Activated CD4-positive, alpha-beta memory T cell treated with anti-CD3 and anti-CD28 coated beads for 36 hours (primary cell): ENCODE measurements around the gene LBHD2. TPM values are rescaled to one million over a fixed set of nuclear protein-coding genes. Genes with fewer than 3 reads are reported as not detected.

Experiments
- CTCF ChIA-PET: fragments of 350-600 bp; sonication (Branson Sonifier 250); formaldehyde crosslinking; loops from one replicate; lab custom pipeline; 2021; ENCODE audit warnings: antibody characterized with exemption, inconsistent platforms; lab: Charles Lee
- POLR2A ChIA-PET: fragments of 350-600 bp; sonication (Branson Sonifier 250); formaldehyde crosslinking; loops from one replicate; lab custom pipeline; 2021; ENCODE audit warnings: antibody characterized with exemption; lab: Charles Lee
- DNase-seq: peaks from one replicate; pipeline ENCODE4 v3.0.0-alpha.2; 2020
- H3K27ac Mint-ChIP-seq: one replicate; pipeline ENCODE4 v1.8.0; 2021; ENCODE audit warnings: mixed read lengths
- H3K27me3 Mint-ChIP-seq: one replicate; pipeline ENCODE4 v1.8.0; 2021; ENCODE audit warnings: mixed read lengths
- H3K36me3 Mint-ChIP-seq: one replicate; pipeline ENCODE4 v1.8.0; 2021; ENCODE audit warnings: mixed read lengths
- H3K4me1 Mint-ChIP-seq: one replicate; pipeline ENCODE4 v1.8.0; 2021; ENCODE audit warnings: low read depth, mixed read lengths
- H3K4me3 Mint-ChIP-seq: one replicate; pipeline ENCODE4 v1.8.0; 2021; ENCODE audit warnings: mild to moderate bottlenecking, mixed read lengths
- H3K9me3 Mint-ChIP-seq: one replicate; pipeline ENCODE4 v1.8.0; 2021; ENCODE audit warnings: mixed read lengths
- intact Hi-C: fragments of 100-400 bp; cut with micrococcal nuclease; formaldehyde crosslinking; loops from one replicate; pipeline ENCODE4 v1.15.1; 2023
- total RNA-seq, 2 experiments: library from RNA; stranded (reverse); gene quantifications; one replicate each; pipeline ENCODE4 v1.2.3, GENCODE V29; 2021

LBHD2 gene
- total RNA-seq, 2 experiments from 2014 or later = not detected

DNA sequence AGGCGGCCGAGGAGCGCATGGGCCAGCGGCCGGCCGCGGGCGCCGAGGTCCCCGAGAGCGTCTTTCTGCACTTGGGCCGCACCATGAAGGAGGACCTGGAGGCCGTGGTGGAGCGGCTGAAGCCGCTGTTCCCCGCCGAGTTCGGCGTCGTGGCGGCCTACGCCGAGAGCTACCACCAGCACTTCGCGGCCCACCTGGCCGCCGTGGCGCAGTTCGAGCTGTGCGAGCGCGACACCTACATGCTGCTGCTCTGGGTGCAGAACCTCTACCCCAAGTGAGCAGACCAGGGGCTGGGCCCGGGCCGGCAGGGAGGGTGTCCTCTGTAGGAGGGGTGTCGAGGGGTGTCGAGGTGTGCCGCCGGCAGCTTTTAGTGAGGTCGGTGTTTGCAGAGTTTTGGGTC, 43.3 kb downstream of the LBHD2 start:
- ChIA-PET CTCF (interaction anchor here (0.7 kb wide), 1 partner anchor 23 kb away, joined by 4 read pairs; no protein-coding TSS in a partner anchor), POLR2A (no interaction called here)
- Mint-ChIP-seq H3K4me1 (peaks cover 2% of the 10 kb centered on the region), H3K9me3 (no peaks in the 10 kb centered on the region), H3K36me3 (no peaks in the 10 kb centered on the region), H3K27ac (no peak overlapping the region), H3K4me3 (no peak overlapping the region), H3K27me3 (peaks cover 11% of the 10 kb centered on the region)
- intact Hi-C loops = no loop called here
- DNase-seq = no peak

DNA sequence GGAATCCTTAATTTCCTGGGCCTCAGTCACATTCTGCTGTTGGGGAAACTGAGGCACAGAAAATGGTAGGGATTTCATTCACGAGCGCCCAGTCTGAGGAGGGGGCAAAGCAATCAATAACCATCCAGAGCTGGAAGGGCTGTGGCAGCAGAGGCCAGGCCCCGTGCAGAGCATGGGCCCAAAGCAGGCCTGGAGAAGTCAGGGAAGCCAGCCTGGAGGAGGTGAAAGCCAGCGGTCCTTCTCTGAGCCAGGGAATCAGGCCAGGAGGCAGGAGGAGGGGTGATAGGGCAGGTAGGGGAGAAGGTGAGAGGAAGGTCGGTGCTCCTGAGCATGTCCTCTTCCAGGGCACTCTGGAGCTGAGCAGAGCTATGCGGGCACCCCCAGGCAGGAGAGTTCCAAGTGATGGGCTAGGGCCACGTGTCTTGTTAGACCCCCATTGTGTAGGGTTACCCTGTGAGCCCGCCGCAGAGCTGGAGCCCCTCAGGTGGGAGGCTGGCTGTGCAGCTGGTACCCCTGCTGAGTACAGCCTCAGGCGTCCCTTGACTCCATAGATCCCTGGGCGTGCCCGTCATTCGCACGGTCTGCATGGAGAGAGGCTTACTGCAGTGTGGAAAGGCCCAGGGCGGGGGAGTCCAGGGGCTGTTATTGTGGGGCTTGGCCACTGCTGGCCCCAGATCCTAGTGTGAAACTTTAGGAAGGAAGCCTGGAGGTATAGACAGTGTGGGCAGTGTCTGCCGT, 44.0 kb downstream of the LBHD2 start:
- ChIA-PET POLR2A (no interaction called here), CTCF (no interaction called here)
- Mint-ChIP-seq H3K9me3 (no peaks in the 10 kb centered on the region), H3K4me3 (no peak overlapping the region), H3K4me1 (peaks cover 2% of the 10 kb centered on the region), H3K36me3 (no peaks in the 10 kb centered on the region), H3K27ac (no peak overlapping the region), H3K27me3 (peaks cover 11% of the 10 kb centered on the region)
- DNase-seq = no peak
- intact Hi-C loops = no loop called here

DNA sequence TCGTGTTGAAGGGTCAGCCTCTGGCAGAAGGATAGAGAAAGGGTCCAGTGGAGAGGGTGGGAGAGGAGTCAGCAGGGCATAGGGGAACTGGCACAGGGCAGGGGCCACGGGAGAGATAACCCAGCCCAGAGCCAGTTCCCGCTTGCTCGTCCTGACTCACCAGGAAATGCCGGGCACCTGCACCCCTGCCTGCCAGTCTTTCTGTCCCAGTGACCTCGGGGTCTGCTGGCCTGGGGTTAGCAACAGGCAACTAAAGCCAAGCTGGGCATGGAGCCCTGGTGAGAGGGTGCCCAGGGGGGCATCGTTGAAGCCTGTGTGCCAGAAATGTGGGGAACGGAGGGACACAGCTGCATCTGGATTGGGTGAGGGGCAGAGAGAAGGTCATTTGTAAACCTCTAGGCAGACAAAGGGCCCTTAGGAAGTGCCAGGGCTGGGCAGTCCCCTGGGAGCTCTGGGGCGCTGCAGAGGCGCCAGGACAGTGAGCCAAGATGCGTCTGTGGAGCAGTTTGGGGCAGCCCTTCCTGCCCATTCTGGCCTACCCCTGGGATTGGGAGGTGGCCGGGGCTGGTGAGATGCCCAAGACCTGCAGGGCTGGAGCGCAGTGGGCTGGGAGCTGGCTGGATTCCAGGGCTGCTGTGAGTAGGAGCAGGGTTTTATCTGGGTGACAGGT, 44.8 kb downstream of the LBHD2 start:
- H3K27me3 Mint-ChIP-seq = peaks cover 11% of the 10 kb centered on the region
- ChIA-PET POLR2A (no interaction called here), CTCF (interaction anchor here (0.5 to 2.7 kb wide), 2 partner anchors 24 to 56 kb away, joined by 4 to 12 read pairs; no protein-coding TSS in a partner anchor)
- no peak for DNase-seq
- H3K4me1 Mint-ChIP-seq = peaks cover 2% of the 10 kb centered on the region
- no peaks in the 10 kb centered on the region for H3K9me3 Mint-ChIP-seq
- H3K36me3 Mint-ChIP-seq = no peaks in the 10 kb centered on the region
- intact Hi-C loops = no loop called here
- no peak overlapping the region for H3K4me3 Mint-ChIP-seq
- H3K27ac Mint-ChIP-seq = no peak overlapping the region

DNA sequence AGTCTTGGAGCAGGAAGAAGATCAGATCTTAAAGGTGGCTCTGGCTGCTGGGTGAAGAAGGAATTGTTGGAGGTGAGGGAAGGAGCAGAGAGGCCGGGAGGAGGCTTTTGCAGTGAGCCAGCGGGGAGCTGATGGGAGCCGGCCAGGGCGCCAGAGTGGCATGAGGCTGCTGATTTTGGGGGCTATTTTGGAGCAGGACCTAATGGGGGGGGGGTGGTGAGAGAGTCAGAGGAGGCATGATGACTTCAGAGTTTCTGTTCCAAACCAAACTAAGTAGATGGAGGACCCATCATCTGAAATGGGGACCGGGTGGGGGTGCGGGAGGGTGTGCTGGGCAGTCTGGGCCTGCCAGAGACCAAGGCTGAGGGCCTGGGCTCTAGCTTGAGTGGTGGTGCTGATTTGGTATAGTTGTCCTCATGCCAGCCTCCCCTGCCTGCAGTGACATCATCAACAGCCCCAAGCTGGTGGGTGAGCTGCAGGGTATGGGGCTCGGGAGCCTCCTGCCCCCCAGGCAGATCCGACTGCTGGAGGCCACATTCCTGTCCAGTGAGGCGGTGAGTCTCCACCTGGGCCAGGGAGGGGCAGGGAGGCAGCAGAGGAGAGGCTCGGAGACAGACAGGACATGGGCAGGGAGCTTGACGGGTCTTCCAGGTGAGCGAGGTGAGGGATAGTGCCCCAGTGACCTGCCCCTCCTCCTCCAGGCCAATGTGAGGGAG, 45.4 kb downstream of the LBHD2 start:
- Mint-ChIP-seq H3K27ac (no peak overlapping the region), H3K4me1 (no peaks in the 10 kb centered on the region)
- intact Hi-C loops = no loop called here

DNA sequence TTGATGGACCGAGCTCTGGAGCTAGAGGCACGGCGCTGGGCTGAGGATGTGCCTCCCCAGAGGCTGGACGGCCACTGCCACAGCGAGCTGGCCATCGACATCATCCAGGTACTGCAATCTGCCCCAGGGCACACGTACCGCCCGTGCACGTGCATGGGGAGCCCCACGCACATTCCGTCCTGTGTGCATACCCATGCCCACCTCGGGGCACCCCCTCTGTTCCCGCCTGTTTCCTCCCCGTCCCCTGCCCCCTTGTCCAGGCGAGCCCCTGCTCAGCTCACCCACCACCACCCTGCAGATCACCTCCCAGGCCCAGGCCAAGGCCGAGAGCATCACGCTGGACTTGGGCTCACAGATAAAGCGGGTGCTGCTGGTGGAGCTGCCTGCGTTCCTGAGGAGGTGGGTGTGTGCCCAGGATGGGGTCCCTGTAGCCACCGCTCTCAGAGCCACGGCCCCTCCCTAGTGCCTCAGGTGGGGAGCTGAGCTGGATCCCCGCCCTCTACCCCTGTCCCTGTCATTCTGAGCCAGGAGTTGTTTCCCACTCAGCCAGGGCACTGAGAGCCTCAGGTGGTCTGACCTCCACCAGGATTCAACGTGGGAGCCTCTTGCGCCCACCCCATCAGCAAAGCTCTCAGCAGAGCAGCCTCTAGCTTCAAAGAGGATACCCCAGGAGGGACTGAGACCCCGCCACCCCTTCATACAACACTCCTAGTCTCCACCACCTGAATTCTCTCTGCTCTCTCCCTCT, 46.2 kb downstream of the LBHD2 start:
- Mint-ChIP-seq H3K4me3 (no peak overlapping the region), H3K27me3 (peaks cover 5% of the 10 kb centered on the region), H3K4me1 (no peaks in the 10 kb centered on the region), H3K36me3 (no peaks in the 10 kb centered on the region), H3K27ac (no peak overlapping the region), H3K9me3 (no peaks in the 10 kb centered on the region)
- ChIA-PET POLR2A (no interaction called here), CTCF (interaction anchor here (2.7 kb wide), 1 partner anchor 25 kb away, joined by 12 read pairs; no protein-coding TSS in a partner anchor)
- DNase-seq = no peak
- intact Hi-C loops = no loop called here

More for the DNA sequence above, 45.4 kb downstream of the LBHD2 start:
- H3K27me3 Mint-ChIP-seq = peaks cover 5% of the 10 kb centered on the region
- ChIA-PET POLR2A (no interaction called here), CTCF (interaction anchor here (0.5 to 2.7 kb wide), 2 partner anchors 25 to 55 kb away, joined by 4 to 12 read pairs; no protein-coding TSS in a partner anchor)
- no peaks in the 10 kb centered on the region for H3K36me3 Mint-ChIP-seq
- no peak overlapping the region for H3K4me3 Mint-ChIP-seq
- H3K9me3 Mint-ChIP-seq = no peaks in the 10 kb centered on the region
- DNase-seq = no peak

DNA sequence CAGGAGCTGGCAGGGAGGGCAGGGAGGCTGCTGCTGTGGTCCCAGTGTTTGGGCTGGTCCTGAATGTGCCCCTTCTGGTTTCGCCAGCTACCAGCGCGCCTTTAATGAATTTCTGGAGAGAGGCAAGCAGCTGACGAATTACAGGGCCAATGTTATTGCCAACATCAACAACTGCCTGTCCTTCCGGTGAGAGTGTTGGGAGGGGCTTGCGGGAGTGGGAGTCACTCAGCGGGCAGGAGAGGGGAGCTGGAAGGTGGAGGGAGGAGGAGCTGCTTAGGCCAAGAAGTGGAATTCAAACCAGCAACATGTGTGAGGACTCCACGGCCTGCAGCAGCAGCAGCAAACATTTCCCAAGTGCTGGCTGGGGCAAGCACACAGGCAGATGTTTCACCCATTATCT, 47.0 kb downstream of the LBHD2 start:
- POLR2A ChIA-PET = interaction anchor here (0.6 kb wide), 1 partner anchor 343 kb away, joined by 3 read pairs; no protein-coding TSS in a partner anchor

DNA sequence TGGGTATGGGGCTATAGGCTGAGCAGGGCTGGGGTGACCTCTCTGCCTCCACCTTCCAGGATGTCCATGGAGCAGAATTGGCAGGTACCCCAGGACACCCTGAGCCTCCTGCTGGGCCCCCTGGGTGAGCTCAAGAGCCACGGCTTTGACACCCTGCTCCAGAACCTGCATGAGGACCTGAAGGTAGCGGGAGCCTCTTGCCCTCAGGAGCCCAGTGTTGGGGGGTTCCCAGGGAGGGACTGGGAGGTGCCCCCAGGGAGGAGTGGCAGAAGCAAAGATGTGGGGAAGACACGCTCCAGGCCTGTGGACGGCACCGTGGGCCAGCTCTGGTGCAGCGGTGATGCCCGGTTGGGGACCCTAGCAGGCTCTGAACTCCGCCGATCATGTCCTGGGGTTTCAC, 47.6 kb downstream of the LBHD2 start:
- H3K36me3 Mint-ChIP-seq = no peaks in the 10 kb centered on the region
- H3K27ac Mint-ChIP-seq = no peak overlapping the region
- no peak overlapping the region for H3K4me3 Mint-ChIP-seq
- intact Hi-C loops = no loop called here
- H3K9me3 Mint-ChIP-seq = no peaks in the 10 kb centered on the region
- H3K4me1 Mint-ChIP-seq = no peaks in the 10 kb centered on the region
- H3K27me3 Mint-ChIP-seq = peaks cover 5% of the 10 kb centered on the region
- ChIA-PET POLR2A (interaction anchor here (0.6 kb wide), 1 partner anchor 344 kb away, joined by 3 read pairs; no protein-coding TSS in a partner anchor), CTCF (interaction anchor here (2.7 kb wide), 1 partner anchor 27 kb away, joined by 12 read pairs; no protein-coding TSS in a partner anchor)
- DNase-seq = no peak

More for the DNA sequence above, 47.0 kb downstream of the LBHD2 start:
- Mint-ChIP-seq H3K4me1 (no peaks in the 10 kb centered on the region), H3K36me3 (no peaks in the 10 kb centered on the region), H3K4me3 (no peak overlapping the region), H3K27me3 (peaks cover 5% of the 10 kb centered on the region), H3K9me3 (no peaks in the 10 kb centered on the region), H3K27ac (no peak overlapping the region)
- CTCF ChIA-PET = interaction anchor here (2.7 kb wide), 1 partner anchor 26 kb away, joined by 12 read pairs; no protein-coding TSS in a partner anchor
- intact Hi-C loops = no loop called here
- no peak for DNase-seq

DNA sequence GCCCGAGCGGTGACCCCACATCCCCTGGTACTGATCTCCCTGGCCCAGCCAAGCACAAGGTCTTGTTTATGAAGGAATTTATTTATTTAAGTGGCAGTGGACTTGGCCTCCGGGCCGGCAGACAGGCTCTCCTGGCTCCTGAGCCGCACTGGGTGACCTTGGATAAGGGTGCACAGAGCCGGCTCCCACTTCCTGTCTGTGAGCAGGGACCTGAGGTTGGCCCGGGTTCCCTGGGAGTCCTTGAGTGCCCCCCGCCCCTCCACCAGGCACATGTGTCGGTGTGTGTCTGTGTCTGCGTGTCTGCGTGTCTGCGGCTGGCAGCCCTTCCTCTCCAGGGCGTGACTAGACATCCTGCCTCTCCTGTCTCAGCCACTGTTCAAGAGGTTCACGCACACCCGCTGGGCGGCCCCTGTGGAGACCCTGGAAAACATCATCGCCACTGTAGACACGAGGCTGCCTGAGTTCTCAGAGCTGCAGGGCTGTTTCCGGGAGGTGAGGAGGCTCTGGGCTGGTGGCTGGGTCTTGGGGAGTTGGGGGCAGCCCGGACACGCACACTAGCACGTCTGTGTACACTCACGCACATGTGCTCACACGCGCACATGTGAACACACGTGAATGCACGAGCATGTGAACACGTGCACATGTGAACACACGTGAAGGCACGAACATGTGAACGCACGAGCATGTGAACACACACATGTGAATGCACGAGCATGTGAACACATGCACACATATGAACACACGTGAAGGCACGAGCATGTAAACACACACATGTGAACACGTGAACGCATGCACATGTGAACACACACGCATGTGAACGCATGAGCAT, 48.6 kb downstream of the LBHD2 start:
- POLR2A ChIA-PET = no interaction called here
- H3K36me3 Mint-ChIP-seq = no peaks in the 10 kb centered on the region
- no peak for DNase-seq
- intact Hi-C loops = no loop called here
- H3K4me3 Mint-ChIP-seq = no peak overlapping the region
- CTCF ChIA-PET = no interaction called here
- H3K27ac Mint-ChIP-seq = no peak overlapping the region
- H3K9me3 Mint-ChIP-seq = no peaks in the 10 kb centered on the region
- H3K4me1 Mint-ChIP-seq = no peaks in the 10 kb centered on the region
- peaks cover 5% of the 10 kb centered on the region for H3K27me3 Mint-ChIP-seq

DNA sequence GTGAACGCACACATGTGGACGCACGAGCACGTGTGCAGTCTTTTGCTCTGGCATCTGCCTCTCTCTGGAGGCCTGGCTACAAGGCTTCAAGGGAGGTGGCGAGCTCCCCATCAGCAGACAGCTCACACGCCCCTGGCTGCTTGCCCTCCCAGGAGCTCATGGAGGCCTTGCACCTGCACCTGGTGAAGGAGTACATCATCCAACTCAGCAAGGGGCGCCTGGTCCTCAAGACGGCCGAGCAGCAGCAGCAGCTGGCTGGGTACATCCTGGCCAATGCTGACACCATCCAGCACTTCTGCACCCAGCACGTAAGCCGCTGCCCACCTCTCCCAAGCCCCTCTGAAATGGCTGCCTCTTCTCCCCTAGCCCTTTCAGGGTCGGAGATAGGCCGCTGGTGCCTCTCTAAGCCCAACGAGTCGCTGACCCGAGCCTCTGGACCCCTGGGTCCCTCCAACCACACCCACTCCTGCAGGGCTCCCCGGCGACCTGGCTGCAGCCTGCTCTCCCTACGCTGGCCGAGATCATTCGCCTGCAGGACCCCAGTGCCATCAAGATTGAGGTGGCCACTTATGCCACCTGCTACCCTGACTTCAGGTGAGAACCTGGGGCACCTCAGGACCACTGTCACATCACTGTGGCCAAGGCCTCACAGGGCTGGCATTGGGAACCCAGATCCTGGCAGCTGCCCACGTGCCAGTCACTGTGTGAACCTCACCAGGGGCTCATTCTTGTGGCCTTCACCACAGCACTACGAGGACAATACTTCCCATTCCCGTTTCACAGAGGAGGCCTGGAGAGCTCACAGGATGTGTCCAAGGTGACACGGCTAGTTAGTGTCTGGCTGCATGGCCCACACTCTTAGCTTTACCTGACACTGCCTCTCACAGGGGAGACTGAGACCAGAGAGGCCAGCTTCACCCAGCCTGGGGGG, 49.5 kb downstream of the LBHD2 start:
- Mint-ChIP-seq H3K9me3 (no peaks in the 10 kb centered on the region), H3K36me3 (no peaks in the 10 kb centered on the region), H3K4me3 (no peak overlapping the region), H3K27me3 (peaks cover 5% of the 10 kb centered on the region), H3K4me1 (no peaks in the 10 kb centered on the region), H3K27ac (no peak overlapping the region)
- POLR2A ChIA-PET = no interaction called here
- DNase-seq = no peak
- CTCF ChIA-PET = no interaction called here
- intact Hi-C loops = no loop called here

DNA sequence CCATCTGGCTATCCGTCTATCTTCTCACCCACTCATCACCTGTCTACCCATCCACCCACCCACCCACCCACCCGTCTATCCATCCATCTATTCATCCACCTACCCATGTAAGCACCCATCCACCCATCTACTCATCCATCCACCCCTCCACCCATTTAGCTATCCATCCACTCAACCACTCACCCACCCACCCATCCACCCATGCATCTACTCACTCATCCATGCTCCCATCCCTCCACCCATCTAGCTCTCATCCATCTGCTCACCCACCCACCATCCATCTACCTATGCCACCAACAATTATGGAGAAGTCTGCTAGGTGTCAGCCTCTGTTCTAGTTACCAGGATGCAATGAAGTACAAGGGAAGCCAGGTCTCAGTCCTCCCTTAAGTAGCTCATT, 50.4 kb downstream of the LBHD2 start:
- CTCF ChIA-PET = interaction anchor here (3.4 kb wide), 1 partner anchor 30 kb away, joined by 15 read pairs; no protein-coding TSS in a partner anchor
- intact Hi-C loops = no loop called here
- H3K36me3 Mint-ChIP-seq = no peaks in the 10 kb centered on the region
- no peak overlapping the region for H3K4me3 Mint-ChIP-seq
- peaks cover 4% of the 10 kb centered on the region for H3K27me3 Mint-ChIP-seq
- no peaks in the 10 kb centered on the region for H3K9me3 Mint-ChIP-seq
- no peak overlapping the region for H3K27ac Mint-ChIP-seq
- no peaks in the 10 kb centered on the region for H3K4me1 Mint-ChIP-seq
- DNase-seq = no peak
- POLR2A ChIA-PET = no interaction called here
